ENCODE data around the gene MECP2.
"Not testable (repeated sequence)": the region's sequence is repeated elsewhere in the genome, so short reads cannot be mapped to it uniquely, and the experiment has no call there.

The MECP2 gene

GRCh38 chrX:154097589-154098541, at the start of gene MECP2:
Gene MECP2, minus strand, starts transcription at chrX:154097717.
- DNase-seq (ENCODE audit: low spot score in 2 of 2) (peak; percentile 71 to 81), ATAC-seq (ENCODE audit: low read depth) (peak; percentile 88)
- Mint-ChIP-seq H3K4me1 (peaks cover 23% of the 10 kb centered on the region), H3K9me3 (no peaks in the 10 kb centered on the region), H3K36me3 (peaks cover 1% of the 10 kb centered on the region), H3K27me3 (peaks cover 5% of the 10 kb centered on the region), H3K27ac (peak within 1 kb of the TSS; percentile 96), H3K4me3 (peak within 1 kb of the TSS; percentile 96)

DNA sequence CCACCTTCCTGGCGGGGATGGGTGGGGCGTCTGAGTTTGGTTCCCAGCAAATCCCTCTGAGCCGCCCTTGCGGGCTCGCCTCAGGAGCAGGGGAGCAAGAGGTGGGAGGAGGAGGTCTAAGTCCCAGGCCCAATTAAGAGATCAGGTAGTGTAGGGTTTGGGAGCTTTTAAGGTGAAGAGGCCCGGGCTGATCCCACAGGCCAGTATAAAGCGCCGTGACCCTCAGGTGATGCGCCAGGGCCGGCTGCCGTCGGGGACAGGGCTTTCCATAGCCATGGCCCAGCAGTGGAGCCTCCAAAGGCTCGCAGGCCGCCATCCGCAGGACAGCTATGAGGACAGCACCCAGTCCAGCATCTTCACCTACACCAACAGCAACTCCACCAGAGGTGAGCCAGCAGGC, 46.5 kb upstream of the MECP2 start, which contains the start of gene OPN1LW:
Gene OPN1LW (plus strand): TSS at position 234 of the 400 bp plus-strand sequence. CDS start 41 bp downstream, at position 275.
- not testable (repeated sequence) for H3K9me3 Mint-ChIP-seq; DNase-seq (ENCODE audit: low spot score in 2 of 2); H3K4me3 Mint-ChIP-seq; H3K27me3 Mint-ChIP-seq; H3K4me1 Mint-ChIP-seq; ATAC-seq (ENCODE audit: low read depth); H3K36me3 Mint-ChIP-seq; H3K27ac Mint-ChIP-seq

DNA sequence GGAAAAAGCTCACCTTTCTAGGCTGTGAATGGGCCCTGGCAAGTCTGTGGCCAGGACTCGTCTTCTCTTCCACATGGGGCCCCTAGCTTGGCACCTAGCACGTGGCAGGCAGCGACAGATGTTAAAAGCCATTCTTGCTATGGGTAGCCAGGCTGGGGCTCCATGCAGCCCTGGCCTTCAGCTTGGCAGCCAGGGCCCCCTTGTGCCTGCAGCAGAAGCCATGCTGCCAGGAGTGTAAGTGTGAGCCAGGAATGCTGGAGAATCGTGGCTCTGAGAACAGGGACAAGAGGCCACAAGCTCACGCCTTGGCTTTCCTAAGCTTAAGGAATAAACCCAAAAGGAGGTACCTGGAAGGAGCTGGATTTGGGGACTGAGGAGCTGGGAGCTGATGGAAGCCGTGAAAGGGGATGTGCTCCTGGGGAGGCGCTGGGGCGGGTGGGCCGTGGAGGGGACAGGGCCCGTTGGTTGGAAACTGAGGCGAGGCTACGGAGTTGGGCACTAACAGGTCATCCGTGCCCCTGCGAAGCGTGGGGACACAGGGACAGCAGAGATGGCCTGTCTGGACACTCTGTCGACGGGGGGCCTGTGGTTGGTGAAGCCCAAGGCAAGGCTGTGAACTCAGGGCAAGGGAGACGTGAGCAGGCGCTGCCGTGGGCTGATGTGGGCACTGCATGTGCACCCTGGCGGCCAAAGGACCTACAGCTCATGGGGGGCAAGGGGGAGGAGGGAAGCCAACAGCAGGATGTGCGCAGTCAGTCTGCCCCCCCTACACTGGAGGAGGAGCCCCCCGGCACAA, 45.6 kb upstream of the MECP2 start:
- Mint-ChIP-seq H3K36me3 (no peaks in the 10 kb centered on the region), H3K9me3 (no peaks in the 10 kb centered on the region), H3K4me1 (no peaks in the 10 kb centered on the region), H3K4me3 (no peak overlapping the region), H3K27me3 (no peaks in the 10 kb centered on the region), H3K27ac (no peak overlapping the region)
- DNase-seq (ENCODE audit: low spot score in 2 of 2) (no peak), ATAC-seq (ENCODE audit: low read depth) (no peak)

- Mint-ChIP-seq H3K4me3 (no peak overlapping the region), H3K27me3 (no peaks in the 10 kb centered on the region), H3K36me3 (no peaks in the 10 kb centered on the region), H3K9me3 (no peaks in the 10 kb centered on the region), H3K4me1 (no peaks in the 10 kb centered on the region), H3K27ac (peak overlapping the region; percentile 35)
- DNase-seq (ENCODE audit: low spot score in 2 of 2) (no peak), ATAC-seq (ENCODE audit: low read depth) (no peak)
Measured at GRCh38 chrX:154142386-154142785, 44.9 kb upstream of the MECP2 start.

DNA sequence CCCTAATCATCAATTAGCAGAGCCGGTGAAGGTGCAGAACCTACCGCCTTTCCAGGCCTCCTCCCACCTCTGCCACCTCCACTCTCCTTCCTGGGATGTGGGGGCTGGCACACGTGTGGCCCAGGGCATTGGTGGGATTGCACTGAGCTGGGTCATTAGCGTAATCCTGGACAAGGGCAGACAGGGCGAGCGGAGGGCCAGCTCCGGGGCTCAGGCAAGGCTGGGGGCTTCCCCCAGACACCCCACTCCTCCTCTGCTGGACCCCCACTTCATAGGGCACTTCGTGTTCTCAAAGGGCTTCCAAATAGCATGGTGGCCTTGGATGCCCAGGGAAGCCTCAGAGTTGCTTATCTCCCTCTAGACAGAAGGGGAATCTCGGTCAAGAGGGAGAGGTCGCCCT, 43.2 kb upstream of the MECP2 start:
- Mint-ChIP-seq H3K27me3 (no peaks in the 10 kb centered on the region), H3K4me1 (peaks cover 3% of the 10 kb centered on the region), H3K4me3 (no peak overlapping the region), H3K27ac (no peak overlapping the region), H3K36me3 (no peaks in the 10 kb centered on the region), H3K9me3 (no peaks in the 10 kb centered on the region)
- ATAC-seq (ENCODE audit: low read depth) (no peak), DNase-seq (ENCODE audit: low spot score in 2 of 2) (no peak)

DNA sequence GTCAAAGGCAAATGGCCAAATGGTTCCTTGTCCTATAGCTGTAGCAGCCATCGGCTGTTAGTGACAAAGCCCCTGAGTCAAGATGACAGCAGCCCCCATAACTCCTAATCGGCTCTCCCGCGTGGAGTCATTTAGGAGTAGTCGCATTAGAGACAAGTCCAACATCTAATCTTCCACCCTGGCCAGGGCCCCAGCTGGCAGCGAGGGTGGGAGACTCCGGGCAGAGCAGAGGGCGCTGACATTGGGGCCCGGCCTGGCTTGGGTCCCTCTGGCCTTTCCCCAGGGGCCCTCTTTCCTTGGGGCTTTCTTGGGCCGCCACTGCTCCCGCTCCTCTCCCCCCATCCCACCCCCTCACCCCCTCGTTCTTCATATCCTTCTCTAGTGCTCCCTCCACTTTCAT, 42.7 kb upstream of the MECP2 start:
- DNase-seq (ENCODE audit: low spot score in 2 of 2): no peak
- Mint-ChIP-seq H3K9me3 (no peaks in the 10 kb centered on the region), H3K36me3 (no peaks in the 10 kb centered on the region), H3K27ac (no peak overlapping the region), H3K27me3 (no peaks in the 10 kb centered on the region), H3K4me1 (peaks cover 5% of the 10 kb centered on the region), H3K4me3 (no peak overlapping the region)
- no peak for ATAC-seq (ENCODE audit: low read depth)

- ATAC-seq (ENCODE audit: low read depth) (no peak), DNase-seq (ENCODE audit: low spot score in 2 of 2) (no peak)
- H3K36me3 Mint-ChIP-seq: no peaks in the 10 kb centered on the region
- peak overlapping the region; percentile 67 for H3K27ac Mint-ChIP-seq
- H3K27me3 Mint-ChIP-seq: no peaks in the 10 kb centered on the region
- no peaks in the 10 kb centered on the region for H3K9me3 Mint-ChIP-seq
- H3K4me3 Mint-ChIP-seq: no peak overlapping the region
- peaks cover 5% of the 10 kb centered on the region for H3K4me1 Mint-ChIP-seq
Measured at GRCh38 chrX:154138857-154139256, 41.3 kb upstream of the MECP2 start.

- Mint-ChIP-seq H3K36me3 (no peaks in the 10 kb centered on the region), H3K27me3 (no peaks in the 10 kb centered on the region), H3K27ac (peak overlapping the region; percentile 93), H3K4me1 (peaks cover 5% of the 10 kb centered on the region), H3K4me3 (peak overlapping the region; percentile 81), H3K9me3 (no peaks in the 10 kb centered on the region)
- DNase-seq (ENCODE audit: low spot score in 2 of 2) (peak; percentile 71 to 76), ATAC-seq (ENCODE audit: low read depth) (peak; percentile 87)
Measured at GRCh38 chrX:154136627-154137161, 39.2 kb upstream of the MECP2 start.

DNA sequence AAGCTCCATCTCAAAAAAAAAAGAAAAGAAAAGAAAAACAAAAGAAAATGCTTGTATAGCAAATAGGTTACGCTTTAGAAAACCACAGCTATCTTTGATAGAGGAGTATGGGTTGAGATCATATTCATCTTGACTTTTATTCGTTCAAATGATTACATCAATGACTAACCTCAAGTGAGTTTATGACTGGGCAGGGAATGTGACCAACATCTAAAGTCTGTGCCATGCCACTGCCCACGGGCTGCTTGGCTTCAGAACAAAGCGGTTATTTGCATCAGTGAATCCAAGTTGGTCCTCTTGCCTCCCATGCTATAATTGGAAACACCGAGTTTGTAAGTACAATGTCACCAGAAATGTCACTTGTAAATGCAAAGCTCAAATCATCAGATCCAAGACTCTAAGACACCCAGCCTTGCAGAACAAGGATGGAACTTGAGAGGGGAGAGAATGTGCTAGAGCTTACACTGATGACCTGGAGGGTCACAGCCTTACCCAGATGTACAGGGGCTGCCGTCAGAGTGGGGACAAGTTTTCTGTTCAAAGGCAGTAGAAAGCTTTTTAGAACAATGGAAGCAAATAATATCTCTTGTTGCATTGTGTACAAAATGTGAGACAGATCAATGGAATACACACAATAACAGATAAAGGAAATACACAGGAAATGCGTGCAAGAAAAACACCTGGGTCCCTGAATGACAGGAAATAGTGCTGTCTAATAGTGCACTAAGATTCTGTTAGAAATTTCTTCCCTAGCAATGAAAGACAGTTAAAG, 38.1 kb upstream of the MECP2 start:
- H3K36me3 Mint-ChIP-seq: no peaks in the 10 kb centered on the region
- no peaks in the 10 kb centered on the region for H3K9me3 Mint-ChIP-seq
- no peaks in the 10 kb centered on the region for H3K27me3 Mint-ChIP-seq
- peaks cover 5% of the 10 kb centered on the region for H3K4me1 Mint-ChIP-seq
- DNase-seq (ENCODE audit: low spot score in 2 of 2) (no peak), ATAC-seq (ENCODE audit: low read depth) (peak; percentile 46)
- peak overlapping the region; percentile 62 for H3K4me3 Mint-ChIP-seq
- peak overlapping the region; percentile 93 for H3K27ac Mint-ChIP-seq

- Mint-ChIP-seq H3K27ac (no peak overlapping the region), H3K9me3 (no peaks in the 10 kb centered on the region), H3K27me3 (no peaks in the 10 kb centered on the region), H3K4me3 (no peak overlapping the region), H3K4me1 (peaks cover 5% of the 10 kb centered on the region), H3K36me3 (no peaks in the 10 kb centered on the region)
- ATAC-seq (ENCODE audit: low read depth) (no peak), DNase-seq (ENCODE audit: low spot score in 2 of 2) (no peak)
Measured at GRCh38 chrX:154132366-154132765, 34.8 kb upstream of the MECP2 start.

DNA sequence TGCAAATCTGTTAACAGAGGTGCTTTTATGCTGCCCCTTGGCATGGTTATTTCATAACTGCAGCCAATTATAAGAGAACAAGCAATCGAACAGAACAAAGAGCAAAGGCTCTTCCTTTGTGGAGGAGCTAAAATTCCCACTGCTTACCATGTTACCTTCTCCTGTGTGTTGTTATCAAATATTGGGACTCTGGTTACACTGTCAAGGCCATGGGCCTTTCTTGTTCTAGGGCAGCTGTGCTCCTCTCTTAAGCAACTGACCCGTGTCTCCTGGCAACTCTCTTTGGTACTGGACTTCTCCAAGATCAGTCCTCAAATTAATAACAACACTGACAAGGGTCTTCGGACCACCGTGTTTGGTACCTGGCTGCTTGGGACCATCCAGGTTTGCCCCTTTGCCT, 34.4 kb upstream of the MECP2 start:
- no peaks in the 10 kb centered on the region for H3K27me3 Mint-ChIP-seq
- no peak for ATAC-seq (ENCODE audit: low read depth)

GRCh38 chrX:154126101-154126500, 28.6 kb upstream of the MECP2 start:
- Mint-ChIP-seq H3K4me3 (no peak overlapping the region), H3K9me3 (no peaks in the 10 kb centered on the region), H3K27ac (no peak overlapping the region), H3K36me3 (no peaks in the 10 kb centered on the region), H3K4me1 (peaks cover 4% of the 10 kb centered on the region), H3K27me3 (no peaks in the 10 kb centered on the region)
- DNase-seq (ENCODE audit: low spot score in 2 of 2) (no peak), ATAC-seq (ENCODE audit: low read depth) (no peak)

More for the DNA sequence above, 34.4 kb upstream of the MECP2 start:
- no peak for DNase-seq (ENCODE audit: low spot score in 2 of 2)
- no peak overlapping the region for H3K27ac Mint-ChIP-seq
- no peak overlapping the region for H3K4me3 Mint-ChIP-seq
- H3K9me3 Mint-ChIP-seq: no peaks in the 10 kb centered on the region
- H3K4me1 Mint-ChIP-seq: peaks cover 5% of the 10 kb centered on the region
- H3K36me3 Mint-ChIP-seq: no peaks in the 10 kb centered on the region

DNA sequence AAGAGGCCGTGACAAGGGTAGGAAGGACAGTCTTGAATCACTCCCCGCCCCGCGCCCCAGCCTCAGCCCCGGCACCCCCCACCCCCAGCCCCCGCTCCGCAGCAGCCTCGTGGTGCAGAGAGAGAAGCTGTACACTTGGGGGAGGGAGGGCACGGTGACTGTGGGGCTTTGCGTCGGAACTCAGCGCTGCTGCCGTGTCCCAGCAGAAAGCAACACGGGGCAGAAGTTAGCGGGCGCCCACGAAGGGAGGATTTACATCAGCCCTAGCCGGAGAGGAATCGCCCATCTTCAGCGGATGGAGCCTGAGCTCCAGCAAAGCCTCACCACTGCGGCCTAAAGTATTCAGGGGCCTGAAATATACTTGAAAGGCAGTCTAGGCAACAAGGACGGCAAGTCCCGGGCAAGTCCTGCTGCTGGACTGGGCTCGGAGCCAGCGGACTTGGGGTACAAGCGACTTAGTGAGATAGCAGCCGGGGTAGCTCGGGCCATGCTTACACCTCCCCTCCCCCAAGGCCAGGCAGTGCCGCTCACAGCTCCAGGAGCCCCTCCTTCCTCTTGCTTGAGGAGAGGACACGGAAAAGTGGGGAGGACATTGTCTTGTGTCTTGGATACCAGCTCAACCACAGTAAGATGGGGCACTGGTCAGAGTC, 28.0 kb upstream of the MECP2 start:
- H3K4me3 Mint-ChIP-seq: no peak overlapping the region
- ATAC-seq (ENCODE audit: low read depth) (no peak), DNase-seq (ENCODE audit: low spot score in 2 of 2) (no peak)
- H3K27ac Mint-ChIP-seq: no peak overlapping the region
- H3K4me1 Mint-ChIP-seq: peaks cover 4% of the 10 kb centered on the region
- H3K36me3 Mint-ChIP-seq: no peaks in the 10 kb centered on the region
- H3K27me3 Mint-ChIP-seq: no peaks in the 10 kb centered on the region
- H3K9me3 Mint-ChIP-seq: no peaks in the 10 kb centered on the region

All from memory B cell (primary cell).